HG03575 (cell line): ENCODE data around the gene RAB40C.

Experiments
- ATAC-seq: cut with Tn5 transposase; IDR thresholded peaks from one replicate; pipeline ENCODE4 v1.9.1; 2021; ENCODE audit not compliant: unreplicated experiment, insufficient number of reproducible peaks, low FRiP score; ENCODE audit errors: extremely low read depth

Gene RAB40C

GRCh38 chr16:625977-626765, 36.3 kb downstream of the RAB40C start:
- no peak for ATAC-seq

- no peak for ATAC-seq
These were observed 37.1 kb downstream of the RAB40C start for GRCh38 chr16:626787-627453.

- ATAC-seq, result no peak
These were observed 37.8 kb downstream of the RAB40C start for GRCh38 chr16:627454-628239.

GRCh38 chr16:628321-629061, 38.6 kb downstream of the RAB40C start:
- no peak for ATAC-seq

GRCh38 chr16:629185-629832, 39.4 kb downstream of the RAB40C start:
- ATAC-seq, result no peak

GRCh38 chr16:629833-630248, 40.0 kb downstream of the RAB40C start:
- no peak for ATAC-seq

GRCh38 chr16:630249-630814, 40.5 kb downstream of the RAB40C start:
- no peak for ATAC-seq

- no peak for ATAC-seq
These were observed 41.0 kb downstream of the RAB40C start, which contains the start of gene WFIKKN1 for GRCh38 chr16:630815-631405. WFIKKN1 (plus strand) TSS chr16:630985; CDS start chr16:631254, 269 bp downstream.

GRCh38 chr16:631808-632358, 42.0 kb downstream of the RAB40C start:
- no peak for ATAC-seq

GRCh38 chr16:632486-633335, 42.8 kb downstream of the RAB40C start:
- ATAC-seq, result no peak

- no peak for ATAC-seq
These were observed 43.6 kb downstream of the RAB40C start for GRCh38 chr16:633336-634050.

GRCh38 chr16:634051-634670, 44.3 kb downstream of the RAB40C start:
- ATAC-seq, result no peak

- no peak for ATAC-seq
These were observed 45.1 kb downstream of the RAB40C start for GRCh38 chr16:634996-635395.

GRCh38 chr16:635573-636205, 45.8 kb downstream of the RAB40C start:
- ATAC-seq, result no peak
